Nephron progenitor cell (in vitro differentiated cells): ENCODE results near the gene CNTN2.

Experiments used
- DNase-seq: peaks from one replicate; pipeline ENCODE4 v3.0.0; 2021
- H3K27ac Mint-ChIP-seq: 2 replicates; pipeline ENCODE4 v1.8.0; 2021; ENCODE audit warnings: mild to moderate bottlenecking, moderate library complexity, mixed read lengths
- H3K27me3 Mint-ChIP-seq: 2 replicates; pipeline ENCODE4 v1.8.0; 2021; ENCODE audit warnings: mild to moderate bottlenecking, low read depth, mixed read lengths; ENCODE audit not compliant: poor library complexity
- H3K36me3 Mint-ChIP-seq: 2 replicates; pipeline ENCODE4 v1.8.0; 2021; ENCODE audit warnings: low read depth, mixed read lengths
- H3K4me1 Mint-ChIP-seq: 2 replicates; pipeline ENCODE4 v1.8.0; 2021; ENCODE audit warnings: mixed read lengths
- H3K4me3 Mint-ChIP-seq: 2 replicates; pipeline ENCODE4 v1.8.0; 2021; ENCODE audit warnings: mild to moderate bottlenecking, moderate library complexity, mixed read lengths
- H3K9me3 Mint-ChIP-seq: 2 replicates; pipeline ENCODE4 v1.8.0; 2021; ENCODE audit warnings: mild to moderate bottlenecking, moderate library complexity, mixed read lengths
- TF ChIP-seq, protein P1 (sequence below): fragments of 200-600 bp; sonication (generic); IDR thresholded peaks from 2 replicates; pipeline ENCODE4 v1.5.0; 2021; ENCODE audit warnings: antibody characterized with exemption

The CNTN2 gene

DNA sequence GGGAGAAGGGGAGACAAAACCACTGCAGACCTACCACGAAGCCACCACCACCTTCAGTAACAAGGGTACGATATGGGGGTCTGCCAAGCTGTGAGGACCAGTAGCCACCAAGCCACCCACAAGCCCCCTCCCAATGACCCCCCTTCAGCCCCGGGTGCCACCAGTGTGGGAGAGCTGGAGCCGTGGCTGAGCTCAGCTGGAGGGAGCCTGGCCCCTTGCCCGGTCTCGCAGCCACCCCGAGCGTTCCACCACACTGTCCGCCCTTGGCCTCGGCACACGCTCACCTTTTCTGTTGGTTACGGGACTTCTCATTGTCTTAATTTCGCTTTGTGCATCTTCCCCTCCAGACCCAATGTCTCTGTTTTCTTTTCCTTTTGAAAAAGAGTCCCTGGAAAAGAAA, 26.4 kb upstream of the CNTN2 start:
- no peaks in the 10 kb centered on the region for H3K36me3 Mint-ChIP-seq
- TF ChIP-seq, protein P1, sequence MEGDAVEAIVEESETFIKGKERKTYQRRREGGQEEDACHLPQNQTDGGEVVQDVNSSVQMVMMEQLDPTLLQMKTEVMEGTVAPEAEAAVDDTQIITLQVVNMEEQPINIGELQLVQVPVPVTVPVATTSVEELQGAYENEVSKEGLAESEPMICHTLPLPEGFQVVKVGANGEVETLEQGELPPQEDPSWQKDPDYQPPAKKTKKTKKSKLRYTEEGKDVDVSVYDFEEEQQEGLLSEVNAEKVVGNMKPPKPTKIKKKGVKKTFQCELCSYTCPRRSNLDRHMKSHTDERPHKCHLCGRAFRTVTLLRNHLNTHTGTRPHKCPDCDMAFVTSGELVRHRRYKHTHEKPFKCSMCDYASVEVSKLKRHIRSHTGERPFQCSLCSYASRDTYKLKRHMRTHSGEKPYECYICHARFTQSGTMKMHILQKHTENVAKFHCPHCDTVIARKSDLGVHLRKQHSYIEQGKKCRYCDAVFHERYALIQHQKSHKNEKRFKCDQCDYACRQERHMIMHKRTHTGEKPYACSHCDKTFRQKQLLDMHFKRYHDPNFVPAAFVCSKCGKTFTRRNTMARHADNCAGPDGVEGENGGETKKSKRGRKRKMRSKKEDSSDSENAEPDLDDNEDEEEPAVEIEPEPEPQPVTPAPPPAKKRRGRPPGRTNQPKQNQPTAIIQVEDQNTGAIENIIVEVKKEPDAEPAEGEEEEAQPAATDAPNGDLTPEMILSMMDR, result no peak
- no peak for DNase-seq
- H3K4me3 Mint-ChIP-seq, result no peak overlapping the region
- no peak overlapping the region for H3K27ac Mint-ChIP-seq
- H3K4me1 Mint-ChIP-seq, result peaks cover 41% of the 10 kb centered on the region
- no peaks in the 10 kb centered on the region for H3K9me3 Mint-ChIP-seq
- H3K27me3 Mint-ChIP-seq, result peaks cover 57% of the 10 kb centered on the region

DNA sequence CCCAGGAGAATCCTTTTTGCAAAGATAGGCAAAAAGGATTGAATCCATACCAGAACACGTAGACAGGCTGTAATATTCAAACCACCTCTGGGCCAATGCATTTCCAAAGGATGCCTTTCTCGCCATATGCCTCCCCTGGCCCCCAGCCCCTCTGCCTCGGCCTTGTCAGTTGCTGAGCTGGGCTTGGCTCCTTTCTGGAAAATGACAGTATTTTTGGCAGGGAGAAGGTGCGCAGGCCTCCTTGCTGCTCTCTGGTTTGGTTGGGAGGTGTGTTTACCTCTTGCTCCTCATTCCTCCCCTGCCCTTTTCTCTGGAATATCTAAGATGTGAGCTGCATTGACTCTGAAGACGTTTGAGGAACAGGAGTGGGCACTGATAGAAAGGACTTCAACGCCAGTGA, 26.0 kb upstream of the CNTN2 start:
- Mint-ChIP-seq H3K4me3 (no peak overlapping the region), H3K27me3 (peaks cover 61% of the 10 kb centered on the region), H3K27ac (no peak overlapping the region), H3K36me3 (no peaks in the 10 kb centered on the region), H3K9me3 (no peaks in the 10 kb centered on the region), H3K4me1 (peaks cover 41% of the 10 kb centered on the region)
- TF ChIP-seq, protein P1, result no peak
- no peak for DNase-seq

DNA sequence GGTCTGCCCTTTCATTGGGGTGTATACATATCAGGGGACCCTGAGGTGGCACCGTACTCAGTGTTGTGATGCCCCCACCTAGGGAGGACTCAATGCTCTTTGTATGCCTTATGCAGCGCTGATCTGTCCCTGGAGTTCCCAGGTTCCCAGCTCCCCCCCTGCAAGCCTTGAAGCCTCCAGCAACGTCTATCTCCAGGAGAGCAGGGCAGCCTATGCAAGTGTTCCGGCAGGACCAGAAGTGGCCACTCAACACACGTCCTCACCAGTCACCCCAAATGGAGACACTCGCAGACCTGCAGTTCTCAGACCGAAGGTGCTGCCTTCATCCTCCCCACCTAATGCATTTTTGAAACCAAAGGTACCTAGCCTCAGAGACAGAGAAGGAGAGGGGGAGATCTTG, 25.2 kb upstream of the CNTN2 start:
- Mint-ChIP-seq H3K36me3 (no peaks in the 10 kb centered on the region), H3K4me1 (peaks cover 39% of the 10 kb centered on the region)

DNA sequence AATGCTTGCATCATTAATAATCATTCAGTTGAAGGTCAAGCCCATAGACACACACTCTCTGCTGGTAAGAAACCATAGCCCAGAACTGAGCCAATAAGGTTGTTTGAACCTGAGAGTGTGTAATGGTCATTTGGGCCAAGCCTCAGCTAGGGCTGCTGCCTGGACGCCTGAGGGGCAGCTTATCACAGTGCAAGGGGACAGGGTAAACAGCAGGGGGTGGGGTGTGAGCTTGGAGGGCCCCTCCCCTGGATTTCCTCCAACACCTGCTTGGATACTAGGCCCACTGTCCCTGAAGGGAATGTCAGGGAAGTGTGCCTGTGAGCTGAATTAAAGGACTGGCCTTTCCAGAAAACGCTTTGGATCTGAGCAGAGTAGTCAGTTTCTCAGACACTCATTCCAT, 24.6 kb upstream of the CNTN2 start:
- no peak overlapping the region for H3K4me3 Mint-ChIP-seq
- H3K36me3 Mint-ChIP-seq, result no peaks in the 10 kb centered on the region
- TF ChIP-seq, protein P1, result no peak
- no peaks in the 10 kb centered on the region for H3K9me3 Mint-ChIP-seq
- DNase-seq, result no peak
- no peak overlapping the region for H3K27ac Mint-ChIP-seq
- peaks cover 33% of the 10 kb centered on the region for H3K4me1 Mint-ChIP-seq
- H3K27me3 Mint-ChIP-seq, result peaks cover 74% of the 10 kb centered on the region

More for the DNA sequence above, 25.2 kb upstream of the CNTN2 start:
- peaks cover 68% of the 10 kb centered on the region for H3K27me3 Mint-ChIP-seq
- TF ChIP-seq, protein P1, result no peak
- no peaks in the 10 kb centered on the region for H3K9me3 Mint-ChIP-seq
- H3K27ac Mint-ChIP-seq, result no peak overlapping the region
- H3K4me3 Mint-ChIP-seq, result no peak overlapping the region
- no peak for DNase-seq

DNA sequence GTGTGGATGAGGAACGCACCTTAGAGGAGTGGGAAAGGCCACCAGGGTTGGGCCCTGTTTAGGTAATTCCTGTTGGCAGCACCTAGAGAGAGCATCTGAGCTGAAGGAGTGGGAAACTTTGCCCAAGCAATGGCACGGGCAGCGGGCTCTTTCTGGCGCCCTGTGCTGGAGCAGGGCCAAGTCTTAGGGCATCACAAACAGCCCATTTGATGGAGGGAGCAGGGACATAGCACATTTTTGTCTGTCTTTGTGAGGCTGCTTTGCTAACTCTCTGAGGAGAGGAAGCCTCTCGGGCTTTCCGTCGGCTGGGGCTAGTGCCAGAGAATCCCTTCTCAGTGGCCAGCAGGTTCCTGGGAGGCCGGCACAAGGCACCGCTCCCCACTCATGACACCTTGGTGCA, 22.5 kb upstream of the CNTN2 start:
- DNase-seq, result no peak
- Mint-ChIP-seq H3K27ac (no peak overlapping the region), H3K4me1 (peaks cover 26% of the 10 kb centered on the region), H3K9me3 (no peaks in the 10 kb centered on the region), H3K27me3 (peaks cover 76% of the 10 kb centered on the region), H3K36me3 (no peaks in the 10 kb centered on the region), H3K4me3 (no peak overlapping the region)
- TF ChIP-seq, protein P1, result no peak

DNA sequence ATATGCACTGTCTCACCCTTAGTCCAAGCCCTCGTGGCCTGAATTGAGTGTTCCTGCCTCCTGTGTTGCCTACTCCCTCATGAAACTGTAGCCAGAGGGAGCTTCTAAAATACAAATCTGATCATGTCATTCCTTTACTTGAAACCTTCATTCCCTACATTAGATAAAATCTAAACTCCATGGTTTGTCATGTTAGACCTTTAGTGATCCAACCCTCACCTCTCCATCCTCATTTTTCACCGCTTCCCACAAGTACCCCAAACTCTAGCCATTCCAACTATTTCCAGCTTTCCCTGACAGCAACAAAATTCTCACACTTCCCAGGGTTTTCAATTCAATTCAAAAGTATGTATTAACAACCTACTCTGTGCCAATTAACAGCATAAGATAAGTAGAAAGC, 18.3 kb upstream of the CNTN2 start:
- no peaks in the 10 kb centered on the region for H3K9me3 Mint-ChIP-seq
- H3K36me3 Mint-ChIP-seq, result no peaks in the 10 kb centered on the region
- H3K27me3 Mint-ChIP-seq, result peaks cover 60% of the 10 kb centered on the region
- H3K27ac Mint-ChIP-seq, result no peak overlapping the region
- H3K4me3 Mint-ChIP-seq, result no peak overlapping the region
- TF ChIP-seq, protein P1, result no peak
- peaks cover 57% of the 10 kb centered on the region for H3K4me1 Mint-ChIP-seq
- no peak for DNase-seq
